Epithelial cell of proximal tubule (primary cell): ENCODE results near the gene SLC16A5. TPM values are rescaled to one million over a fixed set of nuclear protein-coding genes. Genes with fewer than 3 reads are reported as not detected.
"Not testable (repeated sequence)": the region's sequence is repeated elsewhere in the genome, so short reads cannot be mapped to it uniquely, and the experiment has no call there.

Source experiments
- DNase-seq: peaks from one replicate; pipeline ENCODE4 v3.0.0-alpha.2; 2011; ENCODE audit warnings: low read depth
- H3K4me3 ChIP-seq: 2 replicates; pipeline ENCODE4 v1.5.1; 2011; ENCODE audit warnings: low read depth, mild to moderate bottlenecking, low read length
- total RNA-seq: library from RNA; depleted of rRNA; stranded (reverse); fragments of >200 nt; gene quantifications from 2 replicates; pipeline ENCODE4 v1.2.3, GENCODE V29; 2015
- TF ChIP-seq, protein P1 (sequence below): conservative IDR thresholded peaks from 2 replicates; pipeline ENCODE4 v1.5.1; 2012; ENCODE audit warnings: low read depth, mild to moderate bottlenecking, low read length

Gene SLC16A5
- 15.1 and 15.9 TPM in 2 replicates for total RNA-seq

DNA sequence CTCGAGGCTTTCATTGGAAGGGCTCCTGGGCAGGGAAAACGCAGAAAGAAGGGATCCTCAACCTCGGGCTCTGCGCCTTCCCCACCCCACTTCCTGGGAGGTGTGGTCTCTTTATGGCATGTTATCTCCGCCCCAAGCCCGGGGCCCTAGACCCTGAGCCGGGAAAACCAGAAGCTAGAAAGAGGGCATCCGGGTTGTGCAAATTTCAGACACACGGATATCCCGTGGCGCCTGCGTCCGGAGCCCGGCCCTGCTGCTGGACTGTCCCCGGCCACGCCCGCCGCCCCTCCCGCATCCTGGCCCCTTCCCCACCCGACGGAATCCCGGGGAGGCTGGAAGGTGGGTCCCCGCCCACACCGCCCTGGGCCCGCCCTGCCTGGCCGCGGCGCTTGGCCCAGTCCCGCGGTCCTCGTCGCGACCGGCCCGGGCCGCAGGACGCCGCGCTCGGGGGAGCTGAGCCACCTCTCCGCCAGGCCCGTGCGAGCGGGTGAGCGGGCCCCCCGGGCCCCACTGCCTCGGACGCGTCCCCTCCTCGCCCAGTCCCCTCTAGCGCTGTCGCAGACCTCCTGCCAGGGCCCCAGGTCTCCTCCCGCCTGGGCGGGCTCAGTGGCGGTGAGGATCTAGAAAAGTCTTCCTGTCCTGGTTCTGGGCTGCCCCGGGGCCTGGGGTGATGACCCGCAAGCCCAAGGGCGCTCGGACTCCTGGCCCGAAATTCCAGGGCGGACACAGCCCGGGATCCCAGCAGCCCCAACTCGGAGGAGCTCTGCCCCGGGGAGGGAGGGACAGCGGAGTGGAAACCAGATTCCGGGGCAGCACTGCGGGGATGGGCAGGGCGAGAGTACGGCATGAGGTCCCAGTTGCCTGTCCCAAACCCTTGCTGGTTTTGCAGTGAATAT lies at the start of gene SLC16A5:
TSS of gene SLC16A5 (plus strand) at position 397 of the 896 bp plus-strand sequence. CDS start 5,683 bp downstream, outside the sequence.
- TF ChIP-seq, protein P1, sequence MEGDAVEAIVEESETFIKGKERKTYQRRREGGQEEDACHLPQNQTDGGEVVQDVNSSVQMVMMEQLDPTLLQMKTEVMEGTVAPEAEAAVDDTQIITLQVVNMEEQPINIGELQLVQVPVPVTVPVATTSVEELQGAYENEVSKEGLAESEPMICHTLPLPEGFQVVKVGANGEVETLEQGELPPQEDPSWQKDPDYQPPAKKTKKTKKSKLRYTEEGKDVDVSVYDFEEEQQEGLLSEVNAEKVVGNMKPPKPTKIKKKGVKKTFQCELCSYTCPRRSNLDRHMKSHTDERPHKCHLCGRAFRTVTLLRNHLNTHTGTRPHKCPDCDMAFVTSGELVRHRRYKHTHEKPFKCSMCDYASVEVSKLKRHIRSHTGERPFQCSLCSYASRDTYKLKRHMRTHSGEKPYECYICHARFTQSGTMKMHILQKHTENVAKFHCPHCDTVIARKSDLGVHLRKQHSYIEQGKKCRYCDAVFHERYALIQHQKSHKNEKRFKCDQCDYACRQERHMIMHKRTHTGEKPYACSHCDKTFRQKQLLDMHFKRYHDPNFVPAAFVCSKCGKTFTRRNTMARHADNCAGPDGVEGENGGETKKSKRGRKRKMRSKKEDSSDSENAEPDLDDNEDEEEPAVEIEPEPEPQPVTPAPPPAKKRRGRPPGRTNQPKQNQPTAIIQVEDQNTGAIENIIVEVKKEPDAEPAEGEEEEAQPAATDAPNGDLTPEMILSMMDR, result no peak
- peak within 1 kb of the TSS; percentile 59 for H3K4me3 ChIP-seq
- no peak for DNase-seq

- no peak for DNase-seq
- no peak overlapping the region for H3K4me3 ChIP-seq
- TF ChIP-seq, protein P1, result no peak
These were observed 48.5 kb upstream of the SLC16A5 start for GRCh38 chr17:75039238-75039637.

DNA sequence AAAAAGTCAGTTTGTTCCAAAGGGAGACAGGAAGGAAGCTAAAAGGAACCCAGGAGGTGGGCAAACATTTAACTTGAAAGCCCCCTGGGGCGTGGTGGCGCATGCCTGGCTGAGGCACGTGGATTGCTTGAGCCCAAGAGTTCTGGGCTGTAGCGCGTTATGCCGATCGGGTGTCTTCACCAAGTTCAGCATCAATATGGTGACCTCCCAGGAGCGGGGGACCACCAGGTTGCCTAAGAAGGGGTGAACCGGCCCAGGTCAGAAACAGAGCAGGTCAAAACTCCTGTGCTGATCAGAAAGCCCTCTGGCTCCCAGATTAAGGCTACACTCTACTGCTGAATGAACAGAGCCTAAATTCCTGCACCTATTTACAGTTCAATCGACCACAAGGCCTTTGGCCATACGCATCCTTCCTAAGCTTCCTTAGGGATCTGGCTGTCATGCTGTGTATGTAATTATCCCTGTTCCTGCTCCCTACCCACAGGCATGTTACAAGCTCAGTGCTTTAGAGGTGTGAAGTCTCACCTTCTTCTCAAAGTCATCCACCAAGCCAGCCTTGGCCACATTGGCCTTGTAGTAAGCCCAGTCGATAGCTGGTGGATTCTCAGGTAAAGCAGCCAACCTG lies 46.0 kb upstream of the SLC16A5 start:
- TF ChIP-seq, protein P1, result no peak
- no peak for DNase-seq
- no peak overlapping the region for H3K4me3 ChIP-seq

DNA sequence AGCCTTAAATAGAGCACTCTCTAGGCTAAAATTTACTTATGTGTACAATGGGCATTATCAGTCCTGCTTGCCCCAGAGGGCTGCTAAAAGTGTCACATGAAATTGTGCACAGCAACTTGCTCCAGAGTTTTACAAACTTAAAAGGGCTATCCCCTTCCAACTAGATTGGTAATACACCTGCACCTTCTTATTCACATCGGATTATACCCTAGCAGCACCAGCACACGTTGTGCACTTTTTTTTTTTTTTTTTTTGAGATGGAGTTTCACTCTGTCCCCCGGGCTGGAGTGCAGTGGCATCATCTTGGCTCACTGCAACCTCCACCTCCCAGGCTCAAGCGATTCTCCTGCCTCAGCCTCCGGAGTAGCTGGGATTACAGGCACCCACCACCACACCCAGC lies 44.0 kb upstream of the SLC16A5 start:
- not testable (repeated sequence) for DNase-seq, H3K4me3 ChIP-seq

DNA sequence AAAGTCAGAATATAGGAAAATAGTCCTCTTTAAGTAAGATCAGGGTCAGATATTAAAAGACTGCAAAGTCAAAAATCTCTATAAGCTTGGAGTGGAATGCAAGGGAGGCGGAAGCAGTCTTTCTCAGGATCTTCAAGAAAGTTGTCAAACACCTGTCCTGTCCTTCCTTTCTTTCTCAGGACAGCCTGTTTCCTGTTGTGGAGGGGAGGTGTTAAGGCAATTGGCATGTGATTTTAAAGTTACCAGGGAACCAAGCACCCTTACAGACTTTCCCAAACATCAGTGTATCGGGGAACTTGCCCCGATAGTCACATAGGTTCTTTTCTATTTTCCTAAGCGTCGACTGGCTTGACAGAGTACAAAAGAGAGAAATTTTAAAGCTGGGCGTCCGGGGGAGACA lies 43.0 kb upstream of the SLC16A5 start:
- DNase-seq, result no peak
- TF ChIP-seq, protein P1, result no peak
- no peak overlapping the region for H3K4me3 ChIP-seq

GRCh38 chr17:75045946-75046406 lies 41.8 kb upstream of the SLC16A5 start:
- not testable (repeated sequence) for DNase-seq
- H3K4me3 ChIP-seq, result peak overlapping the region; percentile 98

DNA sequence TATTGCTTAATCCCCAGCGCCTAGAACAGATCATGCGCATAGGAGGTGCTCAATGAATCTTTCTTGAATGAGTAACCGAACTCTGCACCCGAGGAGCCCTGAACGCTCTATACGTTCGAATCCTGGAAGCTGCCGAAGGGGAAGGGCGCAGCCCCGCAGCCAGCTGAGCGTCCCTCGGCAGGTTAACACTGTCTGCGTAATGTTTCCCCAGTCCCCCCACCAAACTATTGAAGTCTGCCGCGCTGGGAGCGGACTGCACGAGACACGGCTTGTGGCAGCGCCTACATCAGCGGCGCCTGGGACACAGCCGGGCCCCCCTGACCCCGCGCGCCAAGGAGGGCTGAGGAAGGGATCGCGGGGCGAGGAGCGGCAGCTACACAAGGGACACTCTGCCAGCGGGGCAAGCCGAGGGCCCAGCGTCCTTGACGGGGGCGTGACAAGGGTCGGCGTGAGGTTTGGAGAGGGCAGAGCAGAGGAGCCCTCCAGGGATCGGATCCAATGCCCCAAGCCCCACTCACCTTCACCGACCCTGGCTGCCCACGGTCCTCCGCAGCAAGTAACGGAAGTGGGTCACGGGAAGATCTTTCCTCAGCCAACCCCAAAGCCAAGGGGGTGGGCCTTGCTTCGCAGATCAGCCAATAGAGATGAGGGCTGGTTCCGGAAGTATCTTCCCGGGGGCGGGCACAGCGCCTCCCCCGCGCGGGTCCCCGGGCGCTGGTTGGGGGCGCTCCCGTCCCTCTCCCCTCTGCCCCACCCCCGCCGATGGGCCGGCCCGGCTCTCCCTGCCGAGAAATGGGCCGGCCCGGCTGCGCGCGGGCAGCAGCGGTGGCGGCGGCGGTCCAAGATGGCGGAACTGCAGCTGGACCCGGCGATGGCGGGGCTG lies 41.1 kb upstream of the SLC16A5 start, which contains the start of the genes ATP5PD and KCTD2:
TSS of gene ATP5PD (minus strand) at position 563 of the 883 bp plus-strand sequence. CDS start 4,319 bp downstream, outside the sequence.
TSS of gene KCTD2 (plus strand) at position 819 of the 883 bp plus-strand sequence. CDS start at position 845, 26 bp downstream.
- peak within 1 kb of the TSS; percentile 98 for H3K4me3 ChIP-seq
- peak; percentile 66 for DNase-seq
- TF ChIP-seq, protein P1, result no peak
